ENCODE data around the gene PRPF18. TPM values are rescaled to one million over a fixed set of nuclear protein-coding genes. Genes with fewer than 3 reads are reported as not detected.

The PRPF18 gene
- polyA plus RNA-seq, 1 donor from 2014 or later: 56.7 TPM

DNA sequence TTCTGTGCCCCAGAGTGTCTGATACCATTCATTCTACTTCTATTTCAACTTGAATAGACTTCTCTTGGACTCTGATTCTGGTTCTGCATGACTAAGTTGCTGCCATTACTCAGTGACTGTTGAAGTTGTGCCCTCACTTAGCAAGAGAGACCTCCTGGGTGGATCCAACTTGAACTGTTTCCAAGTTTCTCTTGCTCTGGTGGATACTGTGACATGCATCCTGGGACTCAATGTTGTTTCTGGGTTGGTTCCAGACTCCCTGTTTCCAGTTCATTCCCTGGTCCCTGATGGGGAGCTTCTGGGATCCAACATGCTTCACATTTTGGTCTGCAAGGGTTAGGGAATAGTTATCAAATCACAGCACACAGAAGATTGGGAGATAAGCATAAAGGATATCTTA is 26.2 kb upstream of the PRPF18 start:
- H3K79me2 ChIP-seq (replicated peaks; ENCODE audit: insufficient read depth, low read length): no peaks in the 10 kb centered on the region
- no peaks in the 10 kb centered on the region for H3K36me3 ChIP-seq (ENCODE audit: insufficient read depth, low read length)
- H3K9me3 ChIP-seq (ENCODE audit: low read length): peaks cover 2% of the 10 kb centered on the region
- no peak for TF ChIP-seq EZH2 (IDR thresholded peaks at IDR 0.05; ENCODE audit: borderline replicate concordance, insufficient read depth, low read length, poor library complexity, severe bottlenecking)
- no peak for TF ChIP-seq CTCF (IDR thresholded peaks at IDR 0.05; ENCODE audit: poor library complexity, severe bottlenecking)
- TF ChIP-seq TAF1 (IDR thresholded peaks at IDR 0.05; ENCODE audit: low read depth): no peak
- TF ChIP-seq, protein P1, sequence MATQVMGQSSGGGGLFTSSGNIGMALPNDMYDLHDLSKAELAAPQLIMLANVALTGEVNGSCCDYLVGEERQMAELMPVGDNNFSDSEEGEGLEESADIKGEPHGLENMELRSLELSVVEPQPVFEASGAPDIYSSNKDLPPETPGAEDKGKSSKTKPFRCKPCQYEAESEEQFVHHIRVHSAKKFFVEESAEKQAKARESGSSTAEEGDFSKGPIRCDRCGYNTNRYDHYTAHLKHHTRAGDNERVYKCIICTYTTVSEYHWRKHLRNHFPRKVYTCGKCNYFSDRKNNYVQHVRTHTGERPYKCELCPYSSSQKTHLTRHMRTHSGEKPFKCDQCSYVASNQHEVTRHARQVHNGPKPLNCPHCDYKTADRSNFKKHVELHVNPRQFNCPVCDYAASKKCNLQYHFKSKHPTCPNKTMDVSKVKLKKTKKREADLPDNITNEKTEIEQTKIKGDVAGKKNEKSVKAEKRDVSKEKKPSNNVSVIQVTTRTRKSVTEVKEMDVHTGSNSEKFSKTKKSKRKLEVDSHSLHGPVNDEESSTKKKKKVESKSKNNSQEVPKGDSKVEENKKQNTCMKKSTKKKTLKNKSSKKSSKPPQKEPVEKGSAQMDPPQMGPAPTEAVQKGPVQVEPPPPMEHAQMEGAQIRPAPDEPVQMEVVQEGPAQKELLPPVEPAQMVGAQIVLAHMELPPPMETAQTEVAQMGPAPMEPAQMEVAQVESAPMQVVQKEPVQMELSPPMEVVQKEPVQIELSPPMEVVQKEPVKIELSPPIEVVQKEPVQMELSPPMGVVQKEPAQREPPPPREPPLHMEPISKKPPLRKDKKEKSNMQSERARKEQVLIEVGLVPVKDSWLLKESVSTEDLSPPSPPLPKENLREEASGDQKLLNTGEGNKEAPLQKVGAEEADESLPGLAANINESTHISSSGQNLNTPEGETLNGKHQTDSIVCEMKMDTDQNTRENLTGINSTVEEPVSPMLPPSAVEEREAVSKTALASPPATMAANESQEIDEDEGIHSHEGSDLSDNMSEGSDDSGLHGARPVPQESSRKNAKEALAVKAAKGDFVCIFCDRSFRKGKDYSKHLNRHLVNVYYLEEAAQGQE (IDR thresholded peaks at IDR 0.05; ENCODE audit: borderline replicate concordance): no peak
- TF ChIP-seq SMC3 (conservative IDR thresholded peaks at IDR 0.05; ENCODE audit: poor library complexity): no peak
- TF ChIP-seq EP300 (conservative IDR thresholded peaks at IDR 0.05; ENCODE audit: poor library complexity, severe bottlenecking): no peak
- TF ChIP-seq RAD21 (conservative IDR thresholded peaks at IDR 0.05): no peak
- no peaks in the 10 kb centered on the region for H3F3A ChIP-seq (ENCODE audit: insufficient read depth, low read length, poor library complexity, severe bottlenecking)
- no peaks in the 10 kb centered on the region for H3K27me3 ChIP-seq (ENCODE audit: insufficient read depth, low read depth, low read length)
- no peak overlapping the region for H3K9ac ChIP-seq (ENCODE audit: low read length)
- no peaks in the 10 kb centered on the region for H3K9me2 ChIP-seq (ENCODE audit: insufficient read depth, low read length)
- no peaks in the 10 kb centered on the region for H4K20me1 ChIP-seq (ENCODE audit: insufficient read depth)
- no peak overlapping the region for H3K27ac ChIP-seq (ENCODE audit: low read length)
- H3K4me2 ChIP-seq (ENCODE audit: low read length): no peak overlapping the region
- H3K4me3 ChIP-seq (ENCODE audit: low read length): no peak overlapping the region
- no peak overlapping the region for H2AFZ ChIP-seq (ENCODE audit: low read depth, low read length)

GRCh38 chr10:13563481-13564445 is 23.0 kb upstream of the PRPF18 start:
- Histone ChIP-seq H3K4me2 (ENCODE audit: low read length) (no peak overlapping the region), H3K27me3 (ENCODE audit: insufficient read depth, low read depth, low read length) (no peaks in the 10 kb centered on the region), H3K9me2 (ENCODE audit: insufficient read depth, low read length) (no peaks in the 10 kb centered on the region), H3K36me3 (ENCODE audit: insufficient read depth, low read length) (no peaks in the 10 kb centered on the region), H4K20me1 (ENCODE audit: insufficient read depth) (no peaks in the 10 kb centered on the region), H2AFZ (ENCODE audit: low read depth, low read length) (no peak overlapping the region), H3K9ac (ENCODE audit: low read length) (no peak overlapping the region), H3F3A (ENCODE audit: insufficient read depth, low read length, poor library complexity, severe bottlenecking) (no peaks in the 10 kb centered on the region), H3K27ac (ENCODE audit: low read length) (no peak overlapping the region), H3K79me2 (replicated peaks; ENCODE audit: insufficient read depth, low read length) (no peaks in the 10 kb centered on the region), H3K4me3 (ENCODE audit: low read length) (no peak overlapping the region), H3K9me3 (ENCODE audit: low read length) (peaks cover 2% of the 10 kb centered on the region)
- TF ChIP-seq EZH2 (IDR thresholded peaks at IDR 0.05; ENCODE audit: borderline replicate concordance, insufficient read depth, low read length, poor library complexity, severe bottlenecking): no peak
- no peak for TF ChIP-seq MXI1 (conservative IDR thresholded peaks at IDR 0.05; ENCODE audit: poor library complexity, severe bottlenecking)
- TF ChIP-seq POLR2AphosphoS5 (IDR thresholded peaks at IDR 0.05): no peak
- TF ChIP-seq, protein P1 (IDR thresholded peaks at IDR 0.05; ENCODE audit: borderline replicate concordance): no peak
- TF ChIP-seq TAF1 (IDR thresholded peaks at IDR 0.05; ENCODE audit: low read depth): no peak
- no peak for TF ChIP-seq RAD21 (conservative IDR thresholded peaks at IDR 0.05)
- no peak for TF ChIP-seq CTCF (IDR thresholded peaks at IDR 0.05; ENCODE audit: poor library complexity, severe bottlenecking)
- no peak for TF ChIP-seq EP300 (conservative IDR thresholded peaks at IDR 0.05; ENCODE audit: poor library complexity, severe bottlenecking)
- no peak for TF ChIP-seq SMC3 (conservative IDR thresholded peaks at IDR 0.05; ENCODE audit: poor library complexity)
